D721Med (cell line): ENCODE results near the gene FAM53A.

Source experiments
- DNase-seq: peaks from one replicate; pipeline ENCODE4 v3.0.0; 2011; ENCODE audit warnings: low spot score; ENCODE audit not compliant: insufficient read length
- FAIRE-seq: peaks from 2 replicates; lab custom pipeline; 2011; peaks lifted over from hg19 to GRCh38; lab: Jason Lieb, UNC
- CTCF ChIP-seq: IDR thresholded peaks from 2 replicates; pipeline ENCODE4 v1.5.1; 2012; ENCODE audit warnings: mild to moderate bottlenecking, control low read depth; ENCODE audit not compliant: insufficient read depth; ENCODE audit errors: missing control alignments

FAM53A gene

GRCh38 chr4:1637580-1638271, 46.4 kb downstream of the FAM53A start:
- TF ChIP-seq CTCF: no peak
- no peak for FAIRE-seq
- no peak for DNase-seq

- no peak for FAIRE-seq
- TF ChIP-seq CTCF: no peak
- no peak for DNase-seq
Observed at GRCh38 chr4:1636490-1637211, 47.5 kb downstream of the FAM53A start.

- no peak for DNase-seq
- FAIRE-seq: no peak
- TF ChIP-seq CTCF: no peak
Observed at GRCh38 chr4:1635464-1635863, 48.6 kb downstream of the FAM53A start.

GRCh38 chr4:1633993-1634392, 50.1 kb downstream of the FAM53A start:
- DNase-seq: no peak
- TF ChIP-seq CTCF: no peak
- FAIRE-seq: no peak

- FAIRE-seq: no peak
- no peak for DNase-seq
- no peak for TF ChIP-seq CTCF
Observed at GRCh38 chr4:1632109-1633104, 51.7 kb downstream of the FAM53A start.

- FAIRE-seq: no peak
- no peak for TF ChIP-seq CTCF
- no peak for DNase-seq
Observed at GRCh38 chr4:1631136-1631535, 53.0 kb downstream of the FAM53A start.
